Measurements from ENCODE around the gene PEX6. TPM values are rescaled to one million over a fixed set of nuclear protein-coding genes. Genes with fewer than 3 reads are reported as not detected.
A peak's percentile ranks its signal among the peaks of the same experiment; 100 is the strongest.

PEX6 gene
- total RNA-seq, 1 donor from 2014 or later, result 33.3 TPM

DNA sequence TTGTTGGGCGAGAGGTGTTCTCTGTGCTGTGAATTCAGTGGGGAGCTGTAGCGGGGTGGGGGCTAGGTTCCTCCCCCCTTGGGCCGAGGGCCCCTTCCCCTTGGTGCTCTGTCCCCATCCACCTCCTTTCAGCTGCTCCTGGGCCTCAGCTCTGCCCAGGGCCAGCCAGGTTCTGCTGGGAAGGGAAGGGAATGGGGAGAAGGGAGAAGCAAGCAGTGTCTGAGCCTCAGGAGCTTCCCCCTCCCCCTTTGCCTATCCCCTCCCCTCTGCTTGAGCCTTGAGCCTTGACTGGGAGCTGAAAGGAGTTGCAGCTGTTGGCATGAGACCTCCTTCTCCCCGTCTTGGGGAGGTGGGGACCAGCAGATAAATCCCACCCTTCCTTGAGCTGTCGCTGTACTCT is 41.9 kb upstream of the PEX6 start:
- no peaks in the 10 kb centered on the region for H3K9me3 ChIP-seq
- DNase-seq (no peak), ATAC-seq (peak; percentile 4 to 10)
- no peaks in the 10 kb centered on the region for H3K27me3 ChIP-seq (ENCODE audit: low read depth)
- H3K4me3 ChIP-seq, result peak overlapping the region; percentile 99
- H3K36me3 ChIP-seq, result peaks cover 50% of the 10 kb centered on the region
- TF ChIP-seq, protein P1, sequence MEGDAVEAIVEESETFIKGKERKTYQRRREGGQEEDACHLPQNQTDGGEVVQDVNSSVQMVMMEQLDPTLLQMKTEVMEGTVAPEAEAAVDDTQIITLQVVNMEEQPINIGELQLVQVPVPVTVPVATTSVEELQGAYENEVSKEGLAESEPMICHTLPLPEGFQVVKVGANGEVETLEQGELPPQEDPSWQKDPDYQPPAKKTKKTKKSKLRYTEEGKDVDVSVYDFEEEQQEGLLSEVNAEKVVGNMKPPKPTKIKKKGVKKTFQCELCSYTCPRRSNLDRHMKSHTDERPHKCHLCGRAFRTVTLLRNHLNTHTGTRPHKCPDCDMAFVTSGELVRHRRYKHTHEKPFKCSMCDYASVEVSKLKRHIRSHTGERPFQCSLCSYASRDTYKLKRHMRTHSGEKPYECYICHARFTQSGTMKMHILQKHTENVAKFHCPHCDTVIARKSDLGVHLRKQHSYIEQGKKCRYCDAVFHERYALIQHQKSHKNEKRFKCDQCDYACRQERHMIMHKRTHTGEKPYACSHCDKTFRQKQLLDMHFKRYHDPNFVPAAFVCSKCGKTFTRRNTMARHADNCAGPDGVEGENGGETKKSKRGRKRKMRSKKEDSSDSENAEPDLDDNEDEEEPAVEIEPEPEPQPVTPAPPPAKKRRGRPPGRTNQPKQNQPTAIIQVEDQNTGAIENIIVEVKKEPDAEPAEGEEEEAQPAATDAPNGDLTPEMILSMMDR (IDR thresholded peaks at IDR 0.05), result no peak
- H3K27ac ChIP-seq, result peak overlapping the region; percentile 89
- peaks cover 39% of the 10 kb centered on the region for H3K4me1 ChIP-seq
- intact Hi-C loops (cut with DNase I), result no loop called here

DNA sequence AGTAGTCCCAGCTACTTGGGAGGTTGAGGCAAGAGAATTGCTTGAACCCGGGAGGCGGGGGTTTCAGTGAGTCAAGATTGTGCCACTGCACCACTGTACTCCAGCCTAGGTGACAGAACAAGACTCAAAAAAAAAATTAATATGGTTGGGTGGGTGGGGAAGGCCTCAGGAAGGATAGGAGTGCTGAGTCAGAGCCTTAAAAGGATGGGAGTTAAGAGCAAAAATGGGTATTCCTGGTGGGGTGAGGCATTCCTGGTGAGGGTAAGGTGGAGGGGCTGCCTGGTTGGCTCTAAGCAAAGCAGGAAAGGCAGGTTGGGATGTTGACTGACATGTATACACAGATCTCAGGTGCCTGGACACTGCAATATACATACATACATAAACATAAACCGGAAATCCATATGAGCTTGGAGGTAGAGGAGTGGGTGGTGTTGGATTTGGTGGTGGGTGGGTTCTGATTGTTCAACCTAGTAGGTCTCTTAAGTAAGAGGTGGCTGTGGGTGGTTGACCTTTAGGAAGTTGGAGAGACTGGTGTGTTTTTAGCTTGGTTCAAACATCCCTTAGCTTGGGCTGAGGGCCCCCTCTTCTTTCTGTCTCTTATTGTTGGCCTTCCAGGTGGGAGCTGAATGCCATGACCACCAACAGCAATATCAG is 41.2 kb upstream of the PEX6 start:
- no peak overlapping the region for H3K27ac ChIP-seq
- intact Hi-C loops (cut with DNase I), result no loop called here
- peaks cover 46% of the 10 kb centered on the region for H3K4me1 ChIP-seq
- no peaks in the 10 kb centered on the region for H3K9me3 ChIP-seq
- no peak for ATAC-seq
- H3K4me3 ChIP-seq, result no peak overlapping the region
- H3K36me3 ChIP-seq, result peaks cover 43% of the 10 kb centered on the region
- no peaks in the 10 kb centered on the region for H3K27me3 ChIP-seq (ENCODE audit: low read depth)
- no peak for DNase-seq
- TF ChIP-seq, protein P1 (IDR thresholded peaks at IDR 0.05), result no peak

DNA sequence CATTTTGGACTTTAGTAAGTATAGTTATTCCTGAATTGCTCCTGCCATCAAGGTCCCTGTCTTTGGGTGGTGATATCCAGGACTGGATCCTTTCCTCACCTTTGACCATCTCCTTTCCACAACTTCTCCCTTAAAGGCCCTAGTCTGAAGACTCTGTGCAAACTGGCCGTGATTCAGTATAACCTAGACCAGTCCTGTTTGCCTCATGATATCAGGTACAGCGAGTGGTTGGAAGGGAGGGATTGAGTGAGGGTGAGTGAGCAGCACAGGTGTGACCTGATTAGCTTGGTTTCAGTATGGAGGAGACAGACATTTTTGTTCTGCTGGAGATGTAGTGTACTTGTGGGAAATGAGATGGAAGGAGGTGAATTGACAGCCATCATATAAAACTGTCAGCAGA is 40.2 kb upstream of the PEX6 start:
- ATAC-seq, result no peak
- Histone ChIP-seq H3K27ac (no peak overlapping the region), H3K4me3 (no peak overlapping the region), H3K4me1 (peaks cover 53% of the 10 kb centered on the region), H3K9me3 (no peaks in the 10 kb centered on the region), H3K36me3 (peaks cover 33% of the 10 kb centered on the region), H3K27me3 (ENCODE audit: low read depth) (no peaks in the 10 kb centered on the region)
- intact Hi-C loops (cut with DNase I), result no loop called here
- TF ChIP-seq, protein P1 (IDR thresholded peaks at IDR 0.05), result no peak
- DNase-seq, result no peak

DNA sequence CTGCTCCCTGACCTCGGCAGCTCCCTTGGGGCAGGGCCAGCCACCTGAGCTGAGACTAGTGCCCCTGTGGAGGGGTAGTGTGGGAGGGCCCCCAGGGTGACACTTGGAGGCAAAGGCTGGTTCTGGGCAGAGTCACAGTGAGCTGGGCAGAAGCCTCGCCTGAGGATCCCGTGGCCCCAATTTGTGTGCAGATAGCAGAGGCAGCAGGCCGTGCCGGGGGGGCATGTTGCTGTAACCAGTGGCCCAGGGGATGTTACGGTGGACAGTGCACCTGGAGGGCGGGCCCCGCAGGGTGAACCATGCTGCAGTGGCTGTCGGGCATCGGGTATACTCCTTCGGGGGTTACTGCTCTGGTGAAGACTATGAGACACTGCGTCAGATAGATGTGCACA is 38.0 kb upstream of the PEX6 start:
- DNase-seq, result no peak
- H3K4me1 ChIP-seq, result peaks cover 49% of the 10 kb centered on the region
- no peak overlapping the region for H3K27ac ChIP-seq
- no peaks in the 10 kb centered on the region for H3K27me3 ChIP-seq (ENCODE audit: low read depth)
- TF ChIP-seq, protein P1 (IDR thresholded peaks at IDR 0.05), result no peak
- no peak for ATAC-seq
- H3K36me3 ChIP-seq, result peaks cover 36% of the 10 kb centered on the region
- H3K9me3 ChIP-seq, result no peaks in the 10 kb centered on the region
- no peak overlapping the region for H3K4me3 ChIP-seq
- intact Hi-C loops (cut with DNase I), result no loop called here

DNA sequence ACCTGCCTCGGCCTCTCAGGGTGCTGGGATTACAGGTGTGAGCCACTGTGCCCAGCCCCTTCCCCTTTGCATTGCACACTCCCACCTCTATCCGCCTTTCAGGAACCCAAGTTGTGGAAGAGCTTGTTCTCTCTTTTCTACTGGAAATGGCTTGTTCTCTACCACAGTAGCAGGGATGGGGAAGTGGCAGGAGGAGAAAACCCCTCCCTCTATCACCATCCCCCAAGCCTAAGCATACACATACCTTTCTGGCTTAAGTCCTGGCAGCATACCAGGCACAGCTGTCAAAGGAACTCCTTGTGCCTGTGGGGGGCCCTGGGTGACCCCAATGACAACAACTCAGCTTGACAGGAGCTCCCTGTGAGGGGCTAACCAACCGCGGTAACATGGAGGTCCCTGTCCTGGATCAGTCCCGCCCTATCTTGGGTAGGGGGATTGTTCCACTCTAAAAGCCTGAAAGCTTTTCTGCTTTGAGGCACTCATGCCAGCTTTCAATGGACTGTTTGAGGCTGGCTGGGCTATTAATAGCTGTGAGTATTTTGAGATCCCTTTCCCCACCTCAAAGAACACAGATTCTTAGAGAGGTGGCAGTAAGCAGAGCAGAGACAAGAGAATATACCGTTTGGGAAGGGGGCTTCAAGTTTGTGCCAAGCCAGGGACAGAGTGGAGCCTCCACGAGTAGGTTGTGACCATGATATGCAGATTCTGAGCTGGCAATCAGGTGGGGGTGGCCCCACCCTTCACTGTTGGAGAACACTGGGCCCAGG is 37.4 kb upstream of the PEX6 start:
- intact Hi-C loops (cut with DNase I), result no loop called here
- H3K27me3 ChIP-seq (ENCODE audit: low read depth), result no peaks in the 10 kb centered on the region
- peaks cover 42% of the 10 kb centered on the region for H3K36me3 ChIP-seq
- no peaks in the 10 kb centered on the region for H3K9me3 ChIP-seq
- peaks cover 49% of the 10 kb centered on the region for H3K4me1 ChIP-seq
- DNase-seq (no peak), ATAC-seq (no peak)
- TF ChIP-seq, protein P1 (IDR thresholded peaks at IDR 0.05), result no peak
- no peak overlapping the region for H3K27ac ChIP-seq
- no peak overlapping the region for H3K4me3 ChIP-seq

Measured in lower lobe of right lung (tissue), 2 donors.